T-helper 2 cell treated with Interferon-gamma antibody and Interleukin-4, amounts not matched to agents 100 ng/mL and 5 ng/mL, for 36 hours (primary cell): ENCODE measurements around the gene TAF15. TPM values are rescaled to one million over a fixed set of nuclear protein-coding genes. Genes with fewer than 3 reads are reported as not detected.

Source experiments
- intact Hi-C: fragments of 100-400 bp; cut with micrococcal nuclease; formaldehyde crosslinking; loops from one replicate; pipeline ENCODE4 v1.15.1; 2023
- total RNA-seq: library from RNA; stranded (reverse); gene quantifications from 2 replicates; pipeline ENCODE4 v1.2.3, GENCODE V29; 2022

Gene TAF15
- 284 and 294 TPM in 2 replicates for total RNA-seq

- intact Hi-C loops = loop anchor here (1.0 to 10.0 kb wide), 3 partner anchors 45 to 828 kb away; partner anchors contain the start of genes LIG3 and SLFN14
Observed at GRCh38 chr17:35808962-35809854, at the start of gene TAF15. Gene TAF15 (plus strand): TSS chr17:35809484. CDS start chr17:35809570, 86 bp downstream.

GRCh38 chr17:35760587-35760986 lies 48.7 kb upstream of the TAF15 start, which contains the start of gene C17orf50:
Gene C17orf50 (plus strand): TSS chr17:35760887. CDS start chr17:35760942, 55 bp downstream.
- intact Hi-C loops = no loop called here

- intact Hi-C loops = no loop called here
Observed at GRCh38 chr17:35761601-35762000, 47.7 kb upstream of the TAF15 start.

- intact Hi-C loops = loop anchor here (1.0 kb wide), 3 partner anchors 33 to 46 kb away; partner anchors contain the start of gene TAF15
Observed at GRCh38 chr17:35763767-35764122, 45.5 kb upstream of the TAF15 start.

GRCh38 chr17:35764123-35764991 lies 44.9 kb upstream of the TAF15 start:
- intact Hi-C loops = loop anchor here (1.0 kb wide), 3 partner anchors 32 to 45 kb away; partner anchors contain the start of gene TAF15

GRCh38 chr17:35765086-35765710 lies 44.1 kb upstream of the TAF15 start:
- intact Hi-C loops = no loop called here

GRCh38 chr17:35765756-35766488 lies 43.4 kb upstream of the TAF15 start:
- intact Hi-C loops = no loop called here

GRCh38 chr17:35766489-35766877 lies 42.8 kb upstream of the TAF15 start:
- intact Hi-C loops = no loop called here

GRCh38 chr17:35766903-35767510 lies 42.3 kb upstream of the TAF15 start:
- intact Hi-C loops = no loop called here

GRCh38 chr17:35768797-35769196 lies 40.5 kb upstream of the TAF15 start:
- intact Hi-C loops = no loop called here

GRCh38 chr17:35769895-35770486 lies 39.3 kb upstream of the TAF15 start:
- intact Hi-C loops = no loop called here

GRCh38 chr17:35773129-35773528 lies 36.2 kb upstream of the TAF15 start:
- intact Hi-C loops = no loop called here

- intact Hi-C loops = no loop called here
Observed at GRCh38 chr17:35773679-35774425, 35.4 kb upstream of the TAF15 start.

GRCh38 chr17:35774499-35774898 lies 34.8 kb upstream of the TAF15 start:
- intact Hi-C loops = no loop called here

GRCh38 chr17:35775039-35775438 lies 34.2 kb upstream of the TAF15 start:
- intact Hi-C loops = no loop called here

- intact Hi-C loops = no loop called here
Observed at GRCh38 chr17:35775583-35775982, 33.7 kb upstream of the TAF15 start.

- intact Hi-C loops = no loop called here
Observed at GRCh38 chr17:35778641-35779196, 30.6 kb upstream of the TAF15 start.

- intact Hi-C loops = no loop called here
Observed at GRCh38 chr17:35780950-35781349, 28.3 kb upstream of the TAF15 start.

- intact Hi-C loops = no loop called here
Observed at GRCh38 chr17:35784895-35785294, 24.4 kb upstream of the TAF15 start.
